Progenitor cell of endocrine pancreas (in vitro differentiated cells): ENCODE results near the gene SIGLEC9. TPM values are rescaled to one million over a fixed set of nuclear protein-coding genes. Genes with fewer than 3 reads are reported as not detected.

Experiments used
- DNase-seq: peaks from one replicate; pipeline ENCODE4 v3.0.0; 2021; ENCODE audit warnings: low spot score; ENCODE audit not compliant: unreplicated experiment
- H3K27ac Mint-ChIP-seq: 2 replicates; pipeline ENCODE4 v1.8.0; 2021; ENCODE audit warnings: mild to moderate bottlenecking, moderate library complexity, mixed read lengths
- H3K27me3 Mint-ChIP-seq: 2 replicates; pipeline ENCODE4 v1.8.0; 2021; ENCODE audit warnings: mixed read lengths
- H3K36me3 Mint-ChIP-seq: 2 replicates; pipeline ENCODE4 v1.8.0; 2022; ENCODE audit warnings: mixed read lengths; ENCODE audit not compliant: insufficient read depth
- H3K4me1 Mint-ChIP-seq: 2 replicates; pipeline ENCODE4 v1.8.0; 2021; ENCODE audit warnings: low read depth, mixed read lengths
- H3K4me3 Mint-ChIP-seq: 2 replicates; pipeline ENCODE4 v1.8.0; 2021; ENCODE audit warnings: low read depth, mild to moderate bottlenecking, moderate library complexity, mixed read lengths
- H3K9me3 Mint-ChIP-seq: 2 replicates; pipeline ENCODE4 v1.8.0; 2021; ENCODE audit warnings: low read depth, mixed read lengths
- total RNA-seq: library from RNA; stranded (reverse); gene quantifications from 2 replicates; pipeline ENCODE4 v1.2.1, GENCODE V29; 2021
- TF ChIP-seq, protein P1 (sequence below): fragments of 200-600 bp; sonication (generic); IDR thresholded peaks from one replicate; pipeline ENCODE4 v1.5.0; 2021; ENCODE audit warnings: antibody characterized with exemption, mild to moderate bottlenecking; ENCODE audit not compliant: unreplicated experiment

Gene SIGLEC9
- total RNA-seq, 1 donor from 2014 or later, result not detected

DNA sequence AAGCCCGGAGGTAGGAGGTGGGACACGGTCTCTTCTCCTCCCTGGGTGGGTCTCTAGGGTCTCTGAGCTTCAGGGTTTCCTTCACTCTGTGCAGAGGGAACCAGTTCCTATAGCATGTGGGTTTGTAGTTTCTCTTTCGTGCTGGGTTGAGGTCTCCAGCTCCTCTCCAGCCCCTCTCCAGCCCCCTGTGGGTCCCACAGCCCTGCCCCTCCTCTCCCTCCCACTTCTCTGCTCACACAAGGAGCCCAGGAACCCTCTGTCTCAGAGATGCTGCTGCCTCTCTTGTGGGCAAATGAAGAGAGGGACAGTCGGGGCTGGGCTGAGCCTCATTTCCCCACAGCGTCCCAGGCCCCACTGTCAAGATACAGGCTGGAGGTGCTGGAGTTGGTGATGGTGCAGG lies 18.8 kb downstream of the SIGLEC9 start:
- Mint-ChIP-seq H3K36me3 (no peaks in the 10 kb centered on the region), H3K27me3 (peaks cover 24% of the 10 kb centered on the region), H3K4me3 (no peak overlapping the region), H3K27ac (no peak overlapping the region), H3K9me3 (no peaks in the 10 kb centered on the region), H3K4me1 (no peaks in the 10 kb centered on the region)
- TF ChIP-seq, protein P1, sequence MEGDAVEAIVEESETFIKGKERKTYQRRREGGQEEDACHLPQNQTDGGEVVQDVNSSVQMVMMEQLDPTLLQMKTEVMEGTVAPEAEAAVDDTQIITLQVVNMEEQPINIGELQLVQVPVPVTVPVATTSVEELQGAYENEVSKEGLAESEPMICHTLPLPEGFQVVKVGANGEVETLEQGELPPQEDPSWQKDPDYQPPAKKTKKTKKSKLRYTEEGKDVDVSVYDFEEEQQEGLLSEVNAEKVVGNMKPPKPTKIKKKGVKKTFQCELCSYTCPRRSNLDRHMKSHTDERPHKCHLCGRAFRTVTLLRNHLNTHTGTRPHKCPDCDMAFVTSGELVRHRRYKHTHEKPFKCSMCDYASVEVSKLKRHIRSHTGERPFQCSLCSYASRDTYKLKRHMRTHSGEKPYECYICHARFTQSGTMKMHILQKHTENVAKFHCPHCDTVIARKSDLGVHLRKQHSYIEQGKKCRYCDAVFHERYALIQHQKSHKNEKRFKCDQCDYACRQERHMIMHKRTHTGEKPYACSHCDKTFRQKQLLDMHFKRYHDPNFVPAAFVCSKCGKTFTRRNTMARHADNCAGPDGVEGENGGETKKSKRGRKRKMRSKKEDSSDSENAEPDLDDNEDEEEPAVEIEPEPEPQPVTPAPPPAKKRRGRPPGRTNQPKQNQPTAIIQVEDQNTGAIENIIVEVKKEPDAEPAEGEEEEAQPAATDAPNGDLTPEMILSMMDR, result no peak
- DNase-seq, result no peak

DNA sequence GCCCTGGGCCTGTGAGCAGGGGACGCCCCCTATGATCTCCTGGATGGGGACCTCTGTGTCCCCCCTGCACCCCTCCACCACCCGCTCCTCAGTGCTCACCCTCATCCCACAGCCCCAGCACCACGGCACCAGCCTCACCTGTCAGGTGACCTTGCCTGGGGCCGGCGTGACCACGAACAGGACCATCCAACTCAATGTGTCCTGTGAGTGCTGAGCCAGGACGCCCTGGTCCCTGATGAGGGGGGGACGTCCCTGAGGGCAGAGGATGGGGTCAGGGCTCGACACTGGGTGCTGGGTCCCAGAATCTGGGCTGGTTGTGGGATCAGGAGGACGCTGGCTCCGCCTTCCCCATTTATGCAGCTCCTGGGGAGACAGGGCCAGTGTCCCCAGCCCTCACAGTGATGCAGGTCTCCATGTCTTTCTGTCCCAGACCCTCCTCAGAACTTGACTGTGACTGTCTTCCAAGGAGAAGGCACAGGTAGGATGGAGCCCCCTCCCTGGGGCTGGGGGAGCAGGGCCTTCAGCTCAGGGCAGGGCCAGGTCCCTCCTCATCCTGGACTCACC lies 19.9 kb downstream of the SIGLEC9 start:
- Mint-ChIP-seq H3K9me3 (no peaks in the 10 kb centered on the region), H3K4me3 (no peak overlapping the region), H3K4me1 (no peaks in the 10 kb centered on the region), H3K27ac (no peak overlapping the region), H3K36me3 (no peaks in the 10 kb centered on the region), H3K27me3 (peaks cover 18% of the 10 kb centered on the region)
- TF ChIP-seq, protein P1, result no peak
- DNase-seq, result no peak

DNA sequence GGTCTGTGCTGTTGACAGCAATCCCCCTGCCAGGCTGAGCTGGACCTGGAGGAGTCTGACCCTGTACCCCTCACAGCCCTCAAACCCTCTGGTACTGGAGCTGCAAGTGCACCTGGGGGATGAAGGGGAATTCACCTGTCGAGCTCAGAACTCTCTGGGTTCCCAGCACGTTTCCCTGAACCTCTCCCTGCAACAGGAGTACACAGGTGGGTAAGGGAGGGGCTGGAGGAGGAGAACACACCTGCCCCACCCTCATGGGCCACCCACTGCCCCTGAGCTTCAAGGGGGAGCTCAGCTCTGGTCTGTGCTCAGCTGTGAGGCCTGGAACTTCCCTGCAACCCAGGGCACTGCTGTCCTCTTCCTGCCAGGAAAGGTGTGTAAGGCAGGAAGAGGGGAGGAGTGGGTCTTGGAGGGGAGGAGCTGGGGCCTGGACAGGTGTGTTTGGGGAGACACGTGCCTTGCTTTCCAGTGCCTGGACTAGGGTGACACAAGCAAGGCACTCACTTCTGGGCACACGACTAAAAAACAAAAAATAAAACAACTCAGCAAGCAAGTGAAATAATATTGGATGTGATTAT lies 21.3 kb downstream of the SIGLEC9 start:
- Mint-ChIP-seq H3K27ac (peak overlapping the region; percentile 17), H3K36me3 (no peaks in the 10 kb centered on the region), H3K27me3 (peaks cover 13% of the 10 kb centered on the region), H3K4me3 (no peak overlapping the region), H3K9me3 (no peaks in the 10 kb centered on the region), H3K4me1 (no peaks in the 10 kb centered on the region)
- TF ChIP-seq, protein P1, result no peak
- no peak for DNase-seq

DNA sequence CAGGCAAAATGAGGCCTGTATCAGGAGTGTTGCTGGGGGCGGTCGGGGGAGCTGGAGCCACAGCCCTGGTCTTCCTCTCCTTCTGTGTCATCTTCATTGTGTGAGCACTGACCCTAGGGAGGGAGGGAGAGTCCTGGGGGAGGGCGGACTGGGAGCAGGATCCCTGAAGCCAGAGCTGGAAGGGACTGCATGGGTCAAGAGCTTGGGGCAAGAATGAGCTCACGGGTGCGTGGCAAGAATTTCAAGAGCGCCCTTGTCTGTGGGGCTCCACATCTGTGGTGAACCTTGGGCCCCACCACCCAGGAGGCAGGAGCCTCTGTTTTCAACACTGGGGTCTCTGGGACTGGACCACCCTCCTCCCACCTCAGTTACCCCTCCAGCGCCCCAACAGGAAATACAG lies 22.0 kb downstream of the SIGLEC9 start:
- Mint-ChIP-seq H3K36me3 (no peaks in the 10 kb centered on the region), H3K4me1 (no peaks in the 10 kb centered on the region), H3K4me3 (no peak overlapping the region), H3K9me3 (no peaks in the 10 kb centered on the region), H3K27me3 (peaks cover 9% of the 10 kb centered on the region), H3K27ac (no peak overlapping the region)
- DNase-seq, result no peak
- TF ChIP-seq, protein P1, result no peak

DNA sequence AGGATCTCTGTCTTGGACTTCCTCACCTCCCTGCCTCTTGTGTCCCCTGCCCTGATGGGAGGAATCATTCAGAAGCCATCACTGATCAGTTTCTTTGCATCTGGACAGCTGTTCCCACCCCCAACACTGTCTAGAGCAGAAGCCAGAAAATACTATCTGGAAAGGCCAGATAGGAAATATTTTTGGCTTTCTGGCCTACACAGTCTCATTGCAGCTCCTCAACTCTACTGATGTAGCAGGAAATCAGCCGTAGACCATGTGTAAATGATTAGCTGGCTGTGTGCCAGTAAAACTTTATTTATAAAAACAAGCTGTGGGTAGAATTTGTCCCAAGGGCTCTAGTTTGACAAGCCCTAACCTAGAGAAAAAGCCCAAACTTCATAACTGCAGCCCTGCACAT lies 23.0 kb downstream of the SIGLEC9 start:
- H3K36me3 Mint-ChIP-seq, result no peaks in the 10 kb centered on the region

More for the DNA sequence above, 23.0 kb downstream of the SIGLEC9 start:
- no peak overlapping the region for H3K27ac Mint-ChIP-seq
- H3K9me3 Mint-ChIP-seq, result no peaks in the 10 kb centered on the region
- TF ChIP-seq, protein P1, result no peak
- H3K27me3 Mint-ChIP-seq, result peaks cover 9% of the 10 kb centered on the region
- no peaks in the 10 kb centered on the region for H3K4me1 Mint-ChIP-seq
- no peak for DNase-seq
- H3K4me3 Mint-ChIP-seq, result no peak overlapping the region
